T1000 (cell line): ENCODE results near the gene MVB12B.

Experiments used
- DNase-seq: peaks from one replicate; lab custom pipeline; 2025; ENCODE audit warnings: mixed read lengths; lab: John Stamatoyannopoulos, UW

Gene MVB12B

GRCh38 chr9:126494746-126495145 is 168.1 kb downstream of the MVB12B start:
- no peak for DNase-seq

GRCh38 chr9:126495411-126496180 is 169.0 kb downstream of the MVB12B start:
- no peak for DNase-seq

GRCh38 chr9:126496181-126496576 is 169.6 kb downstream of the MVB12B start:
- no peak for DNase-seq

GRCh38 chr9:126496781-126497659 is 170.4 kb downstream of the MVB12B start:
- DNase-seq = no peak

GRCh38 chr9:126497660-126498275 is 171.1 kb downstream of the MVB12B start:
- DNase-seq = no peak

GRCh38 chr9:126498331-126498730 is 171.7 kb downstream of the MVB12B start:
- no peak for DNase-seq

GRCh38 chr9:126499005-126499910 is 172.6 kb downstream of the MVB12B start:
- DNase-seq = no peak

GRCh38 chr9:126499911-126500599 is 173.4 kb downstream of the MVB12B start:
- DNase-seq = no peak

- DNase-seq = peak; percentile 57
These were observed 174.2 kb downstream of the MVB12B start for GRCh38 chr9:126500600-126501382.

GRCh38 chr9:126501383-126502331 is 175.0 kb downstream of the MVB12B start:
- no peak for DNase-seq

- no peak for DNase-seq
These were observed 176.0 kb downstream of the MVB12B start for GRCh38 chr9:126502417-126503332.

GRCh38 chr9:126503333-126504085 is 176.9 kb downstream of the MVB12B start:
- peak; percentile 10 for DNase-seq

GRCh38 chr9:126504086-126504976 is 177.7 kb downstream of the MVB12B start:
- DNase-seq = no peak

- no peak for DNase-seq
These were observed 178.4 kb downstream of the MVB12B start for GRCh38 chr9:126504977-126505455.

GRCh38 chr9:126505697-126506346 is 179.2 kb downstream of the MVB12B start:
- DNase-seq = no peak
